ENCODE data around the gene GPR87.

GPR87 gene

GRCh38 chr3:151327571-151328198 lies 11.1 kb upstream of the GPR87 start:
- TF ChIP-seq CTCF (IDR thresholded peaks at IDR 0.05): peak; percentile 70

GRCh38 chr3:151322511-151322910 lies 5.9 kb upstream of the GPR87 start:
- TF ChIP-seq CTCF (IDR thresholded peaks at IDR 0.05): no peak

- no peak for TF ChIP-seq CTCF (IDR thresholded peaks at IDR 0.05)
Measured at GRCh38 chr3:151321526-151321925, 4.9 kb upstream of the GPR87 start.

- TF ChIP-seq CTCF (IDR thresholded peaks at IDR 0.05): no peak
Measured at GRCh38 chr3:151320131-151320530, 3.5 kb upstream of the GPR87 start.

- no peak for TF ChIP-seq CTCF (IDR thresholded peaks at IDR 0.05)
Measured at GRCh38 chr3:151319628-151320027, 3.0 kb upstream of the GPR87 start.

GRCh38 chr3:151318991-151319390 lies 2.4 kb upstream of the GPR87 start:
- TF ChIP-seq CTCF (IDR thresholded peaks at IDR 0.05): no peak

- no peak for TF ChIP-seq CTCF (IDR thresholded peaks at IDR 0.05)
Measured at GRCh38 chr3:151318313-151318712, 1.7 kb upstream of the GPR87 start.

- no peak for TF ChIP-seq CTCF (IDR thresholded peaks at IDR 0.05)
Measured at GRCh38 chr3:151315846-151316245, 774 bp downstream of the GPR87 start.
